ENCODE measurements around the gene TBC1D5. TPM values are rescaled to one million over a fixed set of nuclear protein-coding genes. Genes with fewer than 3 reads are reported as not detected.
A peak's percentile ranks its signal among the peaks of the same experiment; 100 is the strongest.
"Not testable (repeated sequence)": the region's sequence is repeated elsewhere in the genome, so short reads cannot be mapped to it uniquely, and the experiment has no call there.

The TBC1D5 gene
- total RNA-seq, 1 donor from 2014 or later = 67.7 TPM

GRCh38 chr3:17420668-17421067 lies 321.8 kb downstream of the TBC1D5 start:
- no peak for DNase-seq (ENCODE audit: low read depth, low spot score)

GRCh38 chr3:17412950-17413530 lies 329.4 kb downstream of the TBC1D5 start:
- peak; percentile 17 for DNase-seq (ENCODE audit: low read depth, low spot score)

GRCh38 chr3:17411157-17411877 lies 331.1 kb downstream of the TBC1D5 start:
- DNase-seq (ENCODE audit: low read depth, low spot score) = no peak

GRCh38 chr3:17407576-17407975 lies 334.9 kb downstream of the TBC1D5 start:
- no peak for DNase-seq (ENCODE audit: low read depth, low spot score)

- no peak for DNase-seq (ENCODE audit: low read depth, low spot score)
Measured at GRCh38 chr3:17404548-17404947, 337.9 kb downstream of the TBC1D5 start.

GRCh38 chr3:17402442-17402841 lies 340.0 kb downstream of the TBC1D5 start:
- no peak for DNase-seq (ENCODE audit: low read depth, low spot score)

GRCh38 chr3:17401912-17402311 lies 340.5 kb downstream of the TBC1D5 start:
- DNase-seq (ENCODE audit: low read depth, low spot score) = no peak

- no peak for DNase-seq (ENCODE audit: low read depth, low spot score)
Measured at GRCh38 chr3:17399586-17399985, 342.8 kb downstream of the TBC1D5 start.

- no peak for DNase-seq (ENCODE audit: low read depth, low spot score)
Measured at GRCh38 chr3:17398959-17399551, 343.4 kb downstream of the TBC1D5 start.

- DNase-seq (ENCODE audit: low read depth, low spot score) = no peak
Measured at GRCh38 chr3:17396036-17396435, 346.4 kb downstream of the TBC1D5 start.

- no peak for DNase-seq (ENCODE audit: low read depth, low spot score)
Measured at GRCh38 chr3:17394541-17395155, 347.8 kb downstream of the TBC1D5 start.

- not testable (repeated sequence) for DNase-seq (ENCODE audit: low read depth, low spot score)
Measured at GRCh38 chr3:17392516-17392915, 349.9 kb downstream of the TBC1D5 start.

GRCh38 chr3:17390785-17391184 lies 351.6 kb downstream of the TBC1D5 start:
- no peak for DNase-seq (ENCODE audit: low read depth, low spot score)

- no peak for DNase-seq (ENCODE audit: low read depth, low spot score)
Measured at GRCh38 chr3:17387108-17387507, 355.3 kb downstream of the TBC1D5 start.

GRCh38 chr3:17386432-17386831 lies 356.0 kb downstream of the TBC1D5 start:
- no peak for DNase-seq (ENCODE audit: low read depth, low spot score)

GRCh38 chr3:17384567-17385296 lies 357.7 kb downstream of the TBC1D5 start:
- DNase-seq (ENCODE audit: low read depth, low spot score) = no peak

GRCh38 chr3:17373304-17373703 lies 369.1 kb downstream of the TBC1D5 start:
- no peak for DNase-seq (ENCODE audit: low read depth, low spot score)

- DNase-seq (ENCODE audit: low read depth, low spot score) = no peak
Measured at GRCh38 chr3:17372362-17373210, 369.8 kb downstream of the TBC1D5 start.

- DNase-seq (ENCODE audit: low read depth, low spot score) = no peak
Measured at GRCh38 chr3:17369973-17370372, 372.5 kb downstream of the TBC1D5 start.

- DNase-seq (ENCODE audit: low read depth, low spot score) = no peak
Measured at GRCh38 chr3:17367171-17367570, 375.3 kb downstream of the TBC1D5 start.

- DNase-seq (ENCODE audit: low read depth, low spot score) = no peak
Measured at GRCh38 chr3:17360991-17361390, 381.4 kb downstream of the TBC1D5 start.

Measured in pulmonary artery endothelial cell (primary cell).